Left colon (tissue), 2 donors: ENCODE data around the gene RTKN2. TPM values are rescaled to one million over a fixed set of nuclear protein-coding genes. Genes with fewer than 3 reads are reported as not detected.
"Not testable (repeated sequence)": the region's sequence is repeated elsewhere in the genome, so short reads cannot be mapped to it uniquely, and the experiment has no call there.

Source experiments
- ATAC-seq: fragments of 200-7000 bp; cut with Tn5 transposase; one replicate; pipeline ENCODE4 v1.9.1; 2020; ENCODE audit warnings: mild to moderate bottlenecking, moderate library complexity
- DNase-seq, 2 donors: peaks; one replicate each; pipeline ENCODE4 v3.0.0-alpha.2; 2020
- intact Hi-C, 2 donors: fragments of 100-400 bp; cut with DNase I in 1 of 2; cut with micrococcal nuclease in 1 of 2; formaldehyde crosslinking; loops; one replicate each; pipeline versions ENCODE4 v1.11.2 to v1.14.0; 2022; cut with DNase I, micrococcal nuclease
- total RNA-seq, 2 donors: library from RNA; stranded (reverse); fragmentation: NEBNext Ultra II Directional; extraction: Animal tissue kit (Norgen Biotek cat#: 25700); gene quantifications; one replicate each; pipeline ENCODE4 v1.2.1, GENCODE V29; 2021
- donor health status: DM: no; HTN: no; CAD: no.
- donor health status: DM: yes; HTN: yes; CAD: no.

Gene RTKN2
- total RNA-seq, 2 donors from 2014 or later, result 1.1 to 2.5 TPM

DNA sequence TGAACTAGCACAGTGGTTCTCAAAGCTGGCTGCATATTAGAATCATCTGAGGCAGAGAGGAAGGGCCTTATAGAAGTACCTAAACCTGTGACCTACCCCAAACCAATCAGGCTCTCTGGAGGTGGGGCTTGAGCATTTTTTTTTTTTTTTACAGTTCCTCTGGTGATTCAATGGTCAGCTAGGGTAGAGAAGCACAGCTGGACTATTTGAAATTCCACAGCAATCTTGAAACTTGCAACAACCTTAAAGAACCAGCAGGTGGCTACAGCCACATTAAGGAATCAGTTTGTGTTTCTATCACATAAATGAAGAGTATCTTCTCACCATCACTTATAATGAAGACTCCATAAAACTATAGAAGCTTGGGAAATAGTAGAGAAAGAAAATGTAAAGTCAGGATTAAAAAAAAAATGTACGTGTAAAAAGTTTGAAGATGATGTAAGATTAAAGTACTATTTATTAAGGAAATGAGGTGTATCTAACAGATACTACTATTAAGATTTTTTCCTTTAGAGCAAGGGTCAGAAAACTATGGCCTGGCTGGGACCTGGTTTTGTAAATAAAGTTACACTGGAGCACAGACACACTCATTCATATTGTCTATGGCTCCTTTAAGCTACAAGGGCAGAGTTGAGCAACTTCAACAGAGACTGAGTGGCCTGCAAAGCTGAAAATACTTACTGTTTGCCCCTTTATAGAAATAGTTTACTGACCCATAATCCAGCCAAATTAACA is 3.8 kb downstream of the RTKN2 start:
- peak; percentile 23 for ATAC-seq
- no peak for DNase-seq
- intact Hi-C loops, result no loop called here

DNA sequence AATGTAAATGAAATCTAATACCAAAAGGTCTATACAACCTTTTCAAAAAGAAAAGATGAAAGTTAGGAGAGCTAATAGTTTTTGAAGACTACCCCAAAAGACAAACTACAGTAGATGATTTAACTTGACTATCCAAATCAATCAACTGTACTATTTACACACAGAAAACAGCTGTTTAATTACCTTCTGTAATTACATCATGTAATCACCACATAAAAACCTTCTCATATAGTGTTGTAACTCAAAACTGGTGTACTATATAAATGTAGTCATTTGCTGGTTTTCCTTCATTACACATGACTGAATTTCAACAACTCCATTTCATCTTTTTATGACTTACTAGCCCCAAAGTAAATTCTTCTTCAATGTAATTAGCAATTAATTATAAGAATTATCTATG is 4.5 kb downstream of the RTKN2 start:
- intact Hi-C loops, result no loop called here
- no peak for ATAC-seq
- DNase-seq, result no peak

DNA sequence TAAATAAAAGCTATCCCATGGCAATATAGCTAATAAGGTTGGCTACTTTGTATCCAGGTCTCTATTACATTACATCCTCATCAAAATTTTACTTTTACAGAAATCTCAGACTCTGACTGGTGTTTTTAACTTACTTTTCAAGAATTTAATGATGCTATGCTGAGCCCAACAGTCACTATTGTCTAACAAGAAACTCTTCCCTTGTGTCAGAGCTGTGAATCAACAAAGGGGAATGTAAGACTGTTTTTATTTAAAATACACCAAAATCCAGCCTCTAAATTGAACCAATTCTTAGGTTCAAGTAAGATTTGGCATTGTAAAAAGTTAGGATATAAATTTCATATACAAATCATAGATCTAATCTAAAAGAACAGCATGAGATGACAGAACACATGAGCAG is 7.0 kb downstream of the RTKN2 start:
- no peak for DNase-seq
- intact Hi-C loops, result no loop called here
- no peak for ATAC-seq

DNA sequence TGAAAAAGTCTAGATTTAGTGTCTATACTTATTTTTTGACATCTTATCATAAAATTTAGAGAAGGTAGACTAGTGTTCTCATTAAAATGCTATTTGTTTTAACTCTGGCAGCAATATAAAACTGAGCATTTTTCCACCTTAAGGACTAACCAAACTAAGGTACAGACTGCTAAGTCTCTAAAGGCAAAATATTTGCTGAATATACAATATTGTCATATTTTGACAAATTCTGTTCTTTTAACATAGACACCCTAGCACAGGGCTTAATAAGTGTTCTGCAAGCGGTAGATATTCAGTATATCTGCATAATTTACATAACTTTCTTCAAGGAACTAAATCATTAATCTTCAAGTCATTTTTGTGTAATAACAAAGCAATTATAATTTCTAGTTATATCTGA is 8.6 kb downstream of the RTKN2 start:
- no peak for ATAC-seq
- intact Hi-C loops, result no loop called here
- no peak for DNase-seq

DNA sequence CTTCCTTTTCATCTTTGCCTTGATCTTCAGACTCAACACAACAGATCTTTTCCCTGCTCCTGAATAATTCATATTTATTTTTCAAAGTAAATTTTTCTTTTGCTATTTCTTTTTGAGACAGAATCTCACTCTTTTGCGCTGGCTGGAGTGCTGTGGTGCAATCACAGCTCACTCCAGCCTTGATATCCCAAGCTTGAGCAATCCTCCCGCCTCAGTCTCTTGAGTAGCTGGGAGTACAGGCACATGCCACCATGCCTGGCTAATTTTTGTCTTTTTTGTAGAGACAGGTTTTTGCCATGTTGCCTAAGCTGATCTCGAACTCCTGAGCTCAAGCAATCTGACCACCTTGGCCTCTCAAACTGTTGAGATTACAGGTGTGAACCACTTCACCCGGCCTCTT is 9.2 kb downstream of the RTKN2 start:
- DNase-seq, result no peak
- no peak for ATAC-seq
- intact Hi-C loops, result no loop called here

DNA sequence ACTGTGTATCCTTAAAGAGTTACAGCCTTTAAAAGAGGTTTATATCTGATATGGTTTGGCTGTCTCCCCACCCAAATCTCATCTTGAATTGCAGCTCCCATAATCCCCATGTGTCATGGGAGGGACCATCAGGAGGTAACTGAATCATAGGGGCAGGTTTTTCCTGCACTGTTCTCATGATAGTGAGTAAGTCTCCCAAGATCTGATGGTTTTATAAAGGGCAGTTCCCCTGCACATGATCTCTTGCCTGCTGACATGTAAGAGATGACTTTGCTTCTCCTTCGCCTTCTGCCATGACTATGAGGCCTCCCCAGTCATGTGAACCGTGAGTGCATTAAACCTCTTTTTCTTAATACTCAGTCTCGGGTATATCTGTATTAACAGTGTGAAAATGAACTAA is 9.7 kb downstream of the RTKN2 start:
- DNase-seq (no peak), ATAC-seq (no peak)
- intact Hi-C loops, result no loop called here

DNA sequence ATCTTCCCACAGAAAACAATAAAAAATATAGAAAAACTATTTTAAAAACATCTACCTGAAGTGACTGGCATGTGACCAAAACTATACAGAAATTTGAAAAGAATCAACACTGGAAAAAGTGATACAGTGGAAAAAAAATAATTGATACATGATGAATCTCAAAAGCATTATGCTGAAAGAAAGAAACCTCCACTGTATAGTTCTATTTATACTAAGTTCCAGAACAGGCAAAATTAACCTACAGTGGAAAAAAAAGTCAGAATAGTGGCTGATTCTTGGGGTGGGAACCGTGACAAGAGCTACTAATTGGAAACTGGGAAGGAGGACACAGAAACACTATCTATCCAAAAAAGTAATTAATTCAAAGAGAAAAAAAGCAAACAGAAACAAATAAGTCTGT is 14.9 kb downstream of the RTKN2 start:
- DNase-seq (no peak), ATAC-seq (no peak)
- intact Hi-C loops, result no loop called here

DNA sequence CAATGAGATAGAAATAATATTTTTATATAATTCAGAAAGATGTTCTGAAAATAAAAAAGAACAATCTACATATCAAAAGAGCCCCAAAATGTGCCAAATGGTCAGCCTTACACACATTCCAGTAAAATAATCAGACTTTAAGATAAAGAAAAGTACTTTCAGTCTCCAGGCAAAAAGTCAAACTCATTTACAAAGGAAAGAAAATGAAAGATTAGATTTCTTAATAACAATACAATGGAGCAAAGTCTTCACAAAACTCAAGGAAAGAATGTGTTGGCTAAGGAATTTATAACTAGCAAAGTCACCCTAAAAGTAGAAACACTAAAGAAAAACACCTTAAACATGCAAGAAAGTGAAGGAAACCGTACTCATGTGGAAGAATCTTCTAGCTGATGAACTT is 16.6 kb downstream of the RTKN2 start:
- DNase-seq (no peak), ATAC-seq (no peak)
- intact Hi-C loops, result no loop called here

DNA sequence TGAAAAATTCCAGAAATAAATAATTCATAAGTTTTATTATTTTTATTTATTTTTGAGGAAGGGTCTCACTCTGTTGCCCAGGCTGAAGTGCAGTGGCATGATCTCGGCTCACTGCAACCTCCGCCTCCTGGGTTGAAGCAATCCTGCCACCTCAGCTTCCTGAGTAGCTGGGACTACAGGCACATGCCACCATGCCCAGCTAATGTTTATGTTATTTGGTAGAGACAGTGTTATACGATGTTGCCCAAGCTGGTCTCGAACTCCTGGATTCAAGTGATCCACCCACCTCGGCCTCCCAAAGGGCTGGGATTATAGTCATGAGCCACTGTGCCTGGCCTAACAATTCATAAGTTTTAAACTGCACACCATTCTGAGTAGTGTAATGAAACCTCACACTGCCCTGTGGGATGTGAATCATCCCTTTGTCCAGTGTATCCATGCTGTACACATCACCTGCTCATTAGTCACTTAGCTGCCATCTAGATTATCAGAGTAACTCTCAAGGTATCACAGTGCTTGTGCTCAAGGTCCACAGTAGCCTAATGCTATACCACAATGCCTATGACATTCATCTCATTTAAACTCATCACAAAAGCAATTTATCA is 17.9 kb downstream of the RTKN2 start:
- intact Hi-C loops, result no loop called here
- no peak for DNase-seq
- no peak for ATAC-seq

DNA sequence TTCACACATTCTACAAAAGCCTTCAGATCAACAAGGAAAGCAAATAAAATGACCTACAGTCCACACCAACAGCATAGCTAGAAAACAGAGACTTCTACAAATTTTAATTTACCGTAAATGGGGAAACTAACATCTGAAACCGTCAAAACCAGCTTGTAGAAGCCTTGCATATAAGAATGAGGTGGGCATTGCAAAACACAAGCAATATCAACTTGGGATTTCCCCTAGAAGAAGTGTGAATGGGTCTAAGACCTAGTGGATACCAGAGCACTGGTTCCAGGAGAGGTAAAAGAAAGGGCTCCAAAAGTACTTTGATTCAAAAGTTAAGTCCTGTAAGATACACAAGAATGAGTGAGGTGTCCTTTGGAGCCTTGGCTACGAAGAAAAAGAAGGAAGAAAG is 18.7 kb downstream of the RTKN2 start:
- intact Hi-C loops, result loop anchor here in 1 of 2 donors (10.0 kb wide), 1 partner anchor 355 kb away; no protein-coding TSS in a partner anchor
- DNase-seq (no peak), ATAC-seq (no peak)

DNA sequence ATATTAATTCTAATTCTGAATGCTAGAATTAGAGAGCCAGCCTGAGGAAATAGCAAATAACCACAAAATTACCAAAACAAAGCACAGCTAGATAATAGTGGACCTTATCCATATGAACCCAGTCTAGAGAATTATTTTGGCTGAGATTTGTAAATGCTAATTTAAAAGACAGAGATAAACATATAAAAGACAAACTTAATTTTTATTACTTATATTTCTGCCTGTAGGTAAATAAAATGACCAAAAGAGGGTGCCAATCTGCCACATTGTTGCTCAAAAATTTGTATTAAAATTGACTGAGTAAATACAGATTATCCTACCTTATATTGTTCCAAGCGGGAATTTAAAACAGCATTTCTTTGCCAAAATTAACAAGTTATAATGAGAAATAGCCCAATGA is 20.2 kb downstream of the RTKN2 start:
- DNase-seq, result no peak
- intact Hi-C loops, result loop anchor here in 1 of 2 donors (10.0 kb wide), 1 partner anchor 354 kb away; no protein-coding TSS in a partner anchor
- ATAC-seq, result no peak

DNA sequence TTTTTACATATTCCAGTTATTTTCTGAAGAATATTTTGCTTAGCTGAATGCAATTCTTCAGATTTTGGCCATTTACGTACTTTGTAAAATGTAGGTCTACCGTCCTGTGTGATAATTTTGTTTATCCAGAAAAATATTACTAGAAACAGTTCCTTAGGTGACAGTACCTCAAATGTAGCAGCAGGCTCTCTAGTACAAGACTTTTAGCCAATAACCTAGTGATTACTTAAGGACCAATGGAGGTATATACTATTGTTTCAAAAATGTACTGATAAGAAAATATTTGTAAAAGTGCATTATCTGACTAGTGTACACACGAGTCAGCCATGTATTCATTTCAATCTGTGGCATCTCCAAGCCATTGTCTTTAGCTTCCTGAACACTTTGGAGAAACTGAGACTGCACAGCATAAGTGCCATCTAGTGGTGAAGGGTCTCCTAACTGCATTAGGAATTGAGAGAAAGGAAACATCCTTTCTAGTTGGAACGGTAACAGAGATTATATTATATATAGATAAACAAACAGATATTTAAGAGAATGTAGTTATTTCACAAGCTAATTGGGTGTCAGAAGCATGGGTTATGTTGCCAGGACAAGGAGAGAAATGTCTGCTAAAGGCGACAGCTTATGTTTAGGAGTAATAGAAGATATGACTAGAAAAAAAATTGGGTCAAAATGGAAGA is 23.7 kb downstream of the RTKN2 start:
- DNase-seq (peak; percentile 11 to 34), ATAC-seq (peak; percentile 90)
- intact Hi-C loops, result loop anchor here in 1 of 2 donors (2.0 to 10.0 kb wide), 2 partner anchors 206 to 350 kb away; no protein-coding TSS in a partner anchor

DNA sequence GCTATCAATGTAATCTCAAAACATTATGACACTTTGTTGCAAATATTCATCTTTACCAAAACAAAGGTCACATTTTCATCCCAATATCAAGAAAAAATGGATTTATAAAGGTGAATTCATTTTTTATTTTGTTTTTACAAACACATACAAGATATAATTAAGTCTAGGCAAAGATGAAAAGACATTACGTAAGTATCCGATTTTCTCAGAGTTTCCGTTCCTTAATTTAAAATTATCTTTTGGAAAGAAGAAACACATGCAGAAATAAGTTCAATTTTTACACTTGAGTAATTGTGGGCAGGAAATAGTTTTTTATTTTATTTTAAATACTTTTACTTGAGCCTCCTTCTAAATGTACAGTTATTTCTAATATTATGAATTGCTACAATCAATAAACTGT is 24.6 kb downstream of the RTKN2 start:
- DNase-seq, result no peak
- intact Hi-C loops, result loop anchor here in 1 of 2 donors (2.0 to 10.0 kb wide), 2 partner anchors 205 to 349 kb away; no protein-coding TSS in a partner anchor
- ATAC-seq, result no peak

DNA sequence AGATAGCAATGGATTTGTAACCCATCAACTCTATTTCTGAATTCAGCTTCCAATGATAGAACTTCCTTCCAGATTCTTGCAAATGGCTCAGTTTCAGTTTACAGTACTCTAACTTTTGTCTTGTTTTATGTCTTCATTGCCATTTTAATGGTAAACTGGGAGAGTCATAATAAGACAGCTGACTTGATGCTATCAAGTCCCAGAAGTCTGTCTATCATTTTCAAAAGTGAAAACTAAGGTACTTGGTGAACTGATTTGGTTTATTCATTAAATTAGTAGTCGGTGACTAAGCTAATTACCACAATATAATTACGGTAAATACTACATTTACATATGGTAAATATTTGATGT is 25.0 kb downstream of the RTKN2 start:
- DNase-seq, result no peak
- intact Hi-C loops, result loop anchor here in 1 of 2 donors (10.0 kb wide), 1 partner anchor 349 kb away; no protein-coding TSS in a partner anchor
- no peak for ATAC-seq

DNA sequence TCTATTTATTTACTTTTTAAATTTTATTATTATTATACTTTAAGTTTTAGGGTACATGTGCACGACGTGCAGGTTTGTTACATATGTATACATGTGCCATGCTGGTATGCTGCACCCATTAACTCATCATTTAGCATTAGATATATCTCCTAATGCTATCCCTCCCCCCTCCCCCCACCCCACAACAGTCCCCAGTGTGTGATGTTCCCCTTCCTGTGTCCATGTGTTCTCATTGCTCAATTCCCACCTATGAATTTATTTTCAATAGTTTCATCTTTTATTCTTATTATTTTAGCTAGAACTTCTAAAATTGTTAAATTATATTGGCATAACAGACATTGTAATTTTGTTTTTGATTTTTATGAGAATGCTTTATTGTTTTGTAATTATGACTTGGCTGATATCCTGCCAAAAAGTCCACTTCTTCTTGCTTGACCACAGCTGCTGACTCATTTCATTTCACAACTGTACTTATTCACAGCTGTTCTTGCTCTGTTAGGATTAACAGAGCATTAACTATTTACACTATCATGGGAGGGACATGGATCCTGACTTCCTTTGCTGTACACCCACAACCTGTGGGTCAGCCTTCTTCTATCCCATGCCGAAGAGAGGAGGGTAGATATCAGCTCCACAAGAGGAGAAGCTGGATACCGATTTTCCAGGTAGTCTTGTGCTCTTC is 25.5 kb downstream of the RTKN2 start:
- not testable (repeated sequence) for DNase-seq
- peak; percentile 43 for ATAC-seq
- intact Hi-C loops, result loop anchor here in 1 of 2 donors (10.0 kb wide), 1 partner anchor 348 kb away; no protein-coding TSS in a partner anchor

DNA sequence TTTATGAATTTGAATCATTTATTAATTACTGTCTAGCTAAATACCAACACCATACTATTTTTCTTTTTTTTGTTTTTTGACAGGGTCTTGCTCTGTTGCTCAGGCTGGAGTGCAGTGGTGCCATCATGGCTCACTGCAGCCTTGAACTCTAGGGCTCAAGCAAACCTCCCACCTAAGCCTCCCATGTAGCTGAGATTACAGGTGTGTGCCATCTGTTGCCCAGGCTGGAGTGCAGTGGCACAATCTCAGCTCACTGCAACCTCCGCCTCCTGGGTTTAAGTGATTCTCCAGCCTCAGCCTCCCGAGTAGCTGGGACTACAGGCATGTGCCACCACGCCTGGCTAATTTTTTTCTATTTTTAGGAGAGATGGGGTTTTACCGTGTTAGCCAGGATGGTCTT is 27.1 kb downstream of the RTKN2 start:
- ATAC-seq, DNase-seq: not testable (repeated sequence)
- intact Hi-C loops, result loop anchor here in 1 of 2 donors (10.0 kb wide), 1 partner anchor 347 kb away; no protein-coding TSS in a partner anchor

DNA sequence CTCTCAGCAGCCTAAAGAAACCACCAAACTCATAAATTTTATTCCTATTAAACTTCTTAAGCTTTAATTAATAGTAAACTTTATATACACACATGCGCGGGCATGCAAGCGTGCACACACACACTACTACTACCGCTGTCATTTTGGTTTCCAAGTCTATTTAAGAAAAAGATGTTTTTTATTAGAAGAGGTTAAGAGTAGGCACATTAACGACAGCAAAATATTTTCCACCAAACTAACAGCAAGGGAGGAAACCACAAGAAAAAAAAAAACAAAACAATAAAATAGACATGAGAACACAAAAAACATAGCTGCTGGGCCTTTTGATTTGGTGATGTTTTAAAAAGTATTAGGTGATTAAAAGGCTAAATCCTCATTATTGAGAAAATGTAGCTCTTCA is 28.6 kb downstream of the RTKN2 start:
- intact Hi-C loops, result loop anchor here in 1 of 2 donors (10.0 kb wide), 1 partner anchor 345 kb away; no protein-coding TSS in a partner anchor
- DNase-seq, result no peak
- no peak for ATAC-seq

DNA sequence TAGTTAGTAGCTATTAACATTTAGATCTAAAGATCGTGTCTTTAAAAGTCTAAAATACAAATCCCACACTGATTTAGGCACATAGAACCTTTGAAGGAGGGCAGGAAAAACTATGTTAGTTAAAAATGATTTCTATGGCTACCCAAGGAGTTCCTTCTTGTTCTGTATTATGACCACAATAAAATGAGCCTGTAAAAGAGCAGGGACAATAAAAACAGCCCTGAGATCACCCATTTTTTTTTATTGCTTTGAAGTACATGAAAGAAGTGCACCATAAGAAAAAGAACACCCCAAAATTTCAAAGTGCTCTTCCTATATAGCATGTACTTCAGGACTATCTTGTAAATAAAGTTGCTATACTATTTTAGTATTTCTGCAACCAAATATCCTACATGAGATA is 29.8 kb downstream of the RTKN2 start:
- DNase-seq (no peak), ATAC-seq (peak; percentile 92)
- intact Hi-C loops, result no loop called here

DNA sequence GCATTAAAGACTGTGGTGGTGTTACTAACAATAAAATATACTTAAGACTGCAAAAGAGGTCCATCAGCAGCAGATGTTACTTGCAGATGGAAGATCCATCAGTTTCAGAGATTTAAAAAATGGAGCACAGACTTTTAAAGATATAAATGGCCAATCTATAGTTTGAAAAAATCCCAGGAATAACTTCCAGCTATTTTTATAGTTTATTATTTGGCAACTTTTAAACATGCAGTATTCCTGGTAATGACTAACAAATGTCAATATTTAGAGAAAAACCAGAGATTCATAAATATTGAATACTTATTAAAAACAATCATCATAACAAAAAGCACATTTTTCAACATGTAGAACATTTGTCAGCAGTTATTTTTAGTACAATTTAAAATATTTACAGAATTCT is 30.7 kb downstream of the RTKN2 start:
- intact Hi-C loops, result no loop called here
- no peak for ATAC-seq

More for the DNA sequence above, 30.7 kb downstream of the RTKN2 start:
- no peak for DNase-seq
